DND-41 (cell line): ENCODE data around the gene BMP4.

Experiments
- CTCF ChIP-seq: IDR thresholded peaks from 2 replicates; pipeline ENCODE4 v1.5.1; 2012; ENCODE audit warnings: borderline replicate concordance, low read length, moderate library complexity, mild to moderate bottlenecking; ENCODE audit not compliant: poor library complexity, severe bottlenecking; ENCODE audit errors: extremely low read depth
- EZH2 ChIP-seq: IDR thresholded peaks from 3 replicates; pipeline ENCODE4 v1.6.1; 2012; ENCODE audit warnings: borderline replicate concordance, low read depth, mild to moderate bottlenecking, moderate library complexity, low read length, inconsistent platforms; ENCODE audit not compliant: severe bottlenecking

DNA sequence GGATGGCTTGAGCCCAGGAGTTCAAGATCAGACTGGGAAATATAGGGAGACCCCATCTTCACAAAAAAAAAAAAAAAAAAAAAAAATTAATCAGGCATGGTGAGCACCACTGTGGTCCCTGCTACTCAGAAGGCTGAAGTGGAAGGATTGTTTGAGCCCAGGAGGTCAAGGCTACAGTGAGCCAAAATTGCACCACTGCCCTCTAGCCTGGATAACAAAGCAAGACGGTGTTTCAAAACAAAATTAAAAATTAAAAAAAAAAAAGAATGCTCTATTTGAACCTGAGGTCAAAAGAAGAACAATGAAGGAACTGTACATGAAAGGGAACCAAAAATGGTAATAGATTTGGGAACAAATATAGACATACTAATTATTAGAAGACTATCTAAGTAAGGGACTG lies 40.4 kb downstream of the BMP4 start:
- TF ChIP-seq EZH2: no peak
- TF ChIP-seq CTCF: no peak
